Activated naive CD4-positive, alpha-beta T cell treated with anti-CD3 and anti-CD28 coated beads, Interleukin-2, amount 50 U/mL, for 16 hours (primary cell): ENCODE data around the gene TRIM2.

Source experiments
- DNase-seq: peaks from one replicate; pipeline ENCODE4 v3.0.0-alpha.2; 2020

Gene TRIM2

GRCh38 chr4:153255233-153255632, 51.0 kb downstream of the TRIM2 start:
- no peak for DNase-seq

- DNase-seq = peak; percentile 28
Observed at GRCh38 chr4:153257151-153257620, 52.9 kb downstream of the TRIM2 start.

GRCh38 chr4:153257991-153258390, 53.7 kb downstream of the TRIM2 start:
- no peak for DNase-seq

GRCh38 chr4:153258750-153259149, 54.5 kb downstream of the TRIM2 start:
- DNase-seq = no peak

- DNase-seq = no peak
Observed at GRCh38 chr4:153259661-153260060, 55.4 kb downstream of the TRIM2 start.

- no peak for DNase-seq
Observed at GRCh38 chr4:153260132-153260531, 55.9 kb downstream of the TRIM2 start.

GRCh38 chr4:153260553-153261300, 56.5 kb downstream of the TRIM2 start:
- no peak for DNase-seq

GRCh38 chr4:153261461-153261860, 57.2 kb downstream of the TRIM2 start:
- no peak for DNase-seq

GRCh38 chr4:153261914-153262313, 57.7 kb downstream of the TRIM2 start:
- DNase-seq = no peak

- DNase-seq = no peak
Observed at GRCh38 chr4:153265306-153266047, 61.2 kb downstream of the TRIM2 start.

GRCh38 chr4:153266988-153267387, 62.7 kb downstream of the TRIM2 start:
- no peak for DNase-seq

GRCh38 chr4:153267890-153268289, 63.6 kb downstream of the TRIM2 start:
- DNase-seq = no peak

- DNase-seq = no peak
Observed at GRCh38 chr4:153268295-153268694, 64.1 kb downstream of the TRIM2 start.

GRCh38 chr4:153269218-153269990, 65.2 kb downstream of the TRIM2 start:
- no peak for DNase-seq

- no peak for DNase-seq
Observed at GRCh38 chr4:153270361-153270760, 66.1 kb downstream of the TRIM2 start.

GRCh38 chr4:153271820-153272219, 67.6 kb downstream of the TRIM2 start:
- no peak for DNase-seq

- DNase-seq = no peak
Observed at GRCh38 chr4:153273751-153274150, 69.5 kb downstream of the TRIM2 start.

- no peak for DNase-seq
Observed at GRCh38 chr4:153274967-153275366, 70.7 kb downstream of the TRIM2 start.

GRCh38 chr4:153275380-153276276, 71.4 kb downstream of the TRIM2 start:
- no peak for DNase-seq

GRCh38 chr4:153276971-153277370, 72.7 kb downstream of the TRIM2 start:
- no peak for DNase-seq

- DNase-seq = no peak
Observed at GRCh38 chr4:153281476-153281875, 77.2 kb downstream of the TRIM2 start.

- no peak for DNase-seq
Observed at GRCh38 chr4:153282023-153282422, 77.8 kb downstream of the TRIM2 start.
